Measurements from ENCODE around the gene CKAP2L. TPM values are rescaled to one million over a fixed set of nuclear protein-coding genes. Genes with fewer than 3 reads are reported as not detected.

CKAP2L gene
- total RNA-seq, 1 donor from 2014 or later: 2.1 TPM

GRCh38 chr2:112789186-112789585 is 24.8 kb upstream of the CKAP2L start:
- Histone ChIP-seq H3K36me3 (ENCODE audit: insufficient read depth, low read length) (no peaks in the 10 kb centered on the region), H3K4me1 (ENCODE audit: insufficient read depth, low read length) (peaks cover 4% of the 10 kb centered on the region), H3K4me3 (ENCODE audit: insufficient read depth, low read depth, low read length) (no peak overlapping the region), H3K27me3 (ENCODE audit: insufficient read depth, low read length) (no peaks in the 10 kb centered on the region), H3K9ac (ENCODE audit: low read length) (no peak overlapping the region), H4K20me1 (ENCODE audit: insufficient read depth, low read length) (no peaks in the 10 kb centered on the region), H3K79me2 (ENCODE audit: insufficient read depth, low read length) (no peaks in the 10 kb centered on the region), H3K9me3 (ENCODE audit: insufficient read depth, low read depth, low read length) (no peaks in the 10 kb centered on the region), H3K27ac (ENCODE audit: low read depth, low read length) (no peak overlapping the region), H2AFZ (ENCODE audit: low read depth, low read length) (no peak overlapping the region), H3K4me2 (ENCODE audit: low read length) (no peak overlapping the region)
- H3K27ac Mint-ChIP-seq (ENCODE audit: unreplicated experiment): no peak overlapping the region
- H3K36me3 Mint-ChIP-seq (ENCODE audit: low read depth, unreplicated experiment): no peaks in the 10 kb centered on the region
- FAIRE-seq: no peak
- no peak for DNase-seq (ENCODE audit: low read depth)
- H3K4me3 Mint-ChIP-seq (ENCODE audit: unreplicated experiment): no peak overlapping the region
- H3K9me3 Mint-ChIP-seq (ENCODE audit: unreplicated experiment): peaks cover 10% of the 10 kb centered on the region
- peaks cover 4% of the 10 kb centered on the region for H3K27me3 Mint-ChIP-seq (ENCODE audit: low read depth, unreplicated experiment)
- peaks cover 7% of the 10 kb centered on the region for H3K4me1 Mint-ChIP-seq (ENCODE audit: low read depth, unreplicated experiment)
- TF ChIP-seq CTCF (IDR thresholded peaks at IDR 0.05; ENCODE audit: insufficient read depth, low read depth, low read length) (no peak), EZH2 (IDR thresholded peaks at IDR 0.05; ENCODE audit: insufficient read depth, low read length) (no peak)

GRCh38 chr2:112788653-112789052 is 24.2 kb upstream of the CKAP2L start:
- Mint-ChIP-seq H3K36me3 (ENCODE audit: low read depth, unreplicated experiment) (no peaks in the 10 kb centered on the region), H3K27me3 (ENCODE audit: low read depth, unreplicated experiment) (peaks cover 4% of the 10 kb centered on the region), H3K4me1 (ENCODE audit: low read depth, unreplicated experiment) (peaks cover 3% of the 10 kb centered on the region), H3K9me3 (ENCODE audit: unreplicated experiment) (peaks cover 10% of the 10 kb centered on the region), H3K27ac (ENCODE audit: unreplicated experiment) (no peak overlapping the region), H3K4me3 (ENCODE audit: unreplicated experiment) (no peak overlapping the region)
- Histone ChIP-seq H3K4me1 (ENCODE audit: insufficient read depth, low read length) (peaks cover 8% of the 10 kb centered on the region), H2AFZ (ENCODE audit: low read depth, low read length) (no peak overlapping the region), H3K79me2 (ENCODE audit: insufficient read depth, low read length) (no peaks in the 10 kb centered on the region), H3K27me3 (ENCODE audit: insufficient read depth, low read length) (no peaks in the 10 kb centered on the region), H3K36me3 (ENCODE audit: insufficient read depth, low read length) (no peaks in the 10 kb centered on the region), H3K27ac (ENCODE audit: low read depth, low read length) (no peak overlapping the region), H3K4me2 (ENCODE audit: low read length) (no peak overlapping the region), H3K9me3 (ENCODE audit: insufficient read depth, low read depth, low read length) (no peaks in the 10 kb centered on the region), H3K4me3 (ENCODE audit: insufficient read depth, low read depth, low read length) (no peak overlapping the region), H3K9ac (ENCODE audit: low read length) (no peak overlapping the region), H4K20me1 (ENCODE audit: insufficient read depth, low read length) (no peaks in the 10 kb centered on the region)
- TF ChIP-seq EZH2 (IDR thresholded peaks at IDR 0.05; ENCODE audit: insufficient read depth, low read length) (no peak), CTCF (IDR thresholded peaks at IDR 0.05; ENCODE audit: insufficient read depth, low read depth, low read length) (no peak)
- FAIRE-seq (no peak), DNase-seq (ENCODE audit: low read depth) (no peak)

GRCh38 chr2:112787729-112788393 is 23.5 kb upstream of the CKAP2L start:
- no peak overlapping the region for H3K4me2 ChIP-seq (ENCODE audit: low read length)
- Mint-ChIP-seq H3K4me3 (ENCODE audit: unreplicated experiment) (no peak overlapping the region), H3K27me3 (ENCODE audit: low read depth, unreplicated experiment) (peaks cover 4% of the 10 kb centered on the region), H3K4me1 (ENCODE audit: low read depth, unreplicated experiment) (peaks cover 3% of the 10 kb centered on the region), H3K9me3 (ENCODE audit: unreplicated experiment) (peaks cover 3% of the 10 kb centered on the region), H3K27ac (ENCODE audit: unreplicated experiment) (no peak overlapping the region), H3K36me3 (ENCODE audit: low read depth, unreplicated experiment) (no peaks in the 10 kb centered on the region)
- no peak overlapping the region for H3K9ac ChIP-seq (ENCODE audit: low read length)
- no peaks in the 10 kb centered on the region for H4K20me1 ChIP-seq (ENCODE audit: insufficient read depth, low read length)
- H3K27ac ChIP-seq (ENCODE audit: low read depth, low read length): no peak overlapping the region
- H3K9me3 ChIP-seq (ENCODE audit: insufficient read depth, low read depth, low read length): no peaks in the 10 kb centered on the region
- DNase-seq (ENCODE audit: low read depth): no peak
- H3K36me3 ChIP-seq (ENCODE audit: insufficient read depth, low read length): no peaks in the 10 kb centered on the region
- H2AFZ ChIP-seq (ENCODE audit: low read depth, low read length): no peak overlapping the region
- H3K4me3 ChIP-seq (ENCODE audit: insufficient read depth, low read depth, low read length): no peak overlapping the region
- TF ChIP-seq EZH2 (IDR thresholded peaks at IDR 0.05; ENCODE audit: insufficient read depth, low read length) (no peak), CTCF (IDR thresholded peaks at IDR 0.05; ENCODE audit: insufficient read depth, low read depth, low read length) (no peak)
- no peaks in the 10 kb centered on the region for H3K27me3 ChIP-seq (ENCODE audit: insufficient read depth, low read length)
- peaks cover 8% of the 10 kb centered on the region for H3K4me1 ChIP-seq (ENCODE audit: insufficient read depth, low read length)
- no peaks in the 10 kb centered on the region for H3K79me2 ChIP-seq (ENCODE audit: insufficient read depth, low read length)
- no peak for FAIRE-seq

Measured in astrocyte (in vitro differentiated cells and primary cell).